ENCODE measurements around the gene RDH8.

GRCh38 chr19:10026744-10027143 is 13.5 kb downstream of the RDH8 start:
- TF ChIP-seq CTCF (conservative IDR thresholded peaks at IDR 0.05; ENCODE audit: low read depth, low read length) (no peak), EZH2 (IDR thresholded peaks at IDR 0.05; ENCODE audit: borderline replicate concordance, low read depth, low read length, poor library complexity, severe bottlenecking) (no peak)
